Upper lobe of right lung (tissue), 1 donor: ENCODE measurements around the gene HPGDS. TPM values are rescaled to one million over a fixed set of nuclear protein-coding genes. Genes with fewer than 3 reads are reported as not detected.

Source experiments
- ATAC-seq: fragments of 200-7000 bp; cut with Tn5 transposase; one replicate; pipeline ENCODE4 v1.9.1; 2020; ENCODE audit warnings: mild to moderate bottlenecking, moderate library complexity
- DNase-seq: peaks from one replicate; pipeline ENCODE4 v3.0.0-alpha.2; 2020
- H3K27ac ChIP-seq: fragments of 200-600 bp; one replicate; pipeline ENCODE4 v1.8.0; 2022
- H3K27me3 ChIP-seq: fragments of 200-600 bp; one replicate; pipeline ENCODE4 v1.8.0; 2022; ENCODE audit warnings: mild to moderate bottlenecking
- H3K36me3 ChIP-seq: fragments of 200-600 bp; one replicate; pipeline ENCODE4 v1.8.0; 2022
- H3K4me1 ChIP-seq: fragments of 200-600 bp; one replicate; pipeline ENCODE4 v1.8.0; 2022
- H3K4me3 ChIP-seq: fragments of 200-600 bp; one replicate; pipeline ENCODE4 v1.8.0; 2022; ENCODE audit warnings: mild to moderate bottlenecking
- H3K9me3 ChIP-seq: fragments of 200-600 bp; one replicate; pipeline ENCODE4 v1.8.0; 2022
- intact Hi-C: fragments of 100-400 bp; cut with DNase I; formaldehyde crosslinking; loops from one replicate; pipeline ENCODE4 v1.11.0; 2022
- total RNA-seq: library from RNA; stranded (reverse); fragmentation: NEBNext Ultra II Directional; extraction: Animal tissue kit (Norgen Biotek cat#: 25700); gene quantifications from one replicate; pipeline ENCODE4 v1.2.1, GENCODE V29; 2021
- TF ChIP-seq, protein P1 (sequence below): fragments of 200-600 bp; IDR thresholded peaks from one replicate; pipeline ENCODE4 v1.8.0; 2022; ENCODE audit warnings: antibody characterized with exemption
- donor health status: DM: no; HTN: yes; CAD: no; lungs with severe emphysema.

Gene HPGDS
- total RNA-seq, 1 donor from 2014 or later: 15.8 TPM

GRCh38 chr4:94371290-94371689 lies 28.7 kb upstream of the HPGDS start:
- no peaks in the 10 kb centered on the region for H3K4me1 ChIP-seq
- no peak for DNase-seq
- H3K27ac ChIP-seq: no peak overlapping the region
- no peaks in the 10 kb centered on the region for H3K9me3 ChIP-seq
- ATAC-seq: no peak
- H3K36me3 ChIP-seq: no peaks in the 10 kb centered on the region
- no peak overlapping the region for H3K4me3 ChIP-seq
- no peaks in the 10 kb centered on the region for H3K27me3 ChIP-seq
- intact Hi-C loops: no loop called here
- TF ChIP-seq, protein P1, sequence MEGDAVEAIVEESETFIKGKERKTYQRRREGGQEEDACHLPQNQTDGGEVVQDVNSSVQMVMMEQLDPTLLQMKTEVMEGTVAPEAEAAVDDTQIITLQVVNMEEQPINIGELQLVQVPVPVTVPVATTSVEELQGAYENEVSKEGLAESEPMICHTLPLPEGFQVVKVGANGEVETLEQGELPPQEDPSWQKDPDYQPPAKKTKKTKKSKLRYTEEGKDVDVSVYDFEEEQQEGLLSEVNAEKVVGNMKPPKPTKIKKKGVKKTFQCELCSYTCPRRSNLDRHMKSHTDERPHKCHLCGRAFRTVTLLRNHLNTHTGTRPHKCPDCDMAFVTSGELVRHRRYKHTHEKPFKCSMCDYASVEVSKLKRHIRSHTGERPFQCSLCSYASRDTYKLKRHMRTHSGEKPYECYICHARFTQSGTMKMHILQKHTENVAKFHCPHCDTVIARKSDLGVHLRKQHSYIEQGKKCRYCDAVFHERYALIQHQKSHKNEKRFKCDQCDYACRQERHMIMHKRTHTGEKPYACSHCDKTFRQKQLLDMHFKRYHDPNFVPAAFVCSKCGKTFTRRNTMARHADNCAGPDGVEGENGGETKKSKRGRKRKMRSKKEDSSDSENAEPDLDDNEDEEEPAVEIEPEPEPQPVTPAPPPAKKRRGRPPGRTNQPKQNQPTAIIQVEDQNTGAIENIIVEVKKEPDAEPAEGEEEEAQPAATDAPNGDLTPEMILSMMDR: no peak

DNA sequence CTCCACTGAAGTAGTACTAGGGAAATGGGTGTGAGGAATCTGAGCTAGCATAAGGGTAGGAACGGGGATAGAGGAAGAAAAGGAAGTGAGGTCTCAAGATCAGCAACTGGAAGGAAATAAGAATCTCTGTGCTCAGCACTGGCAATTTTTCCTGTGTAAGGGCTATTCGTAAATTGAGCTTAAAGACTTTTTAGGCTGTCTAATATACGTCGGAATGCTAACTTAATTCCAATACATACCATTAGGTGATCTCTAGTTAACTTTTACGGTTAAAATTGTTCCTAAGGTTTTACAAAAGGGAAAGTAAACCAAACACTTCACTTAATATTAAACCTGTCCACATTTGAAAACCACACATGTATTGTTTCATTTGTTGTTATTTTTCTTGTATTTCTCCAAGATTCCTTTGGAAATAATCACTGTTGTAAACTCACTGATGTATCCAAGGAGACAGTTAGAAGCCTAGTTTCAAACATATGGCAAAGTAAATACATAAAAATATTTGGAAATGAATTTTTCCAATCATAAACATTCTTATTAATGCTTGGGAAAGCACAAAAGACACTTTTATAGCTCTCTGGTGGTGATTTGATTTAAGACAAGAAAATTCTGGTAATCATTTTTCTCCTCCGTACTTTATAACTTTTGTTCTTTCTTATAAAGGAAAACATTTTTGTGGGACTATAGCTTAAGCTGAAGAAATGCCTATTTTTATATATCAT lies 28.1 kb upstream of the HPGDS start:
- intact Hi-C loops: no loop called here
- Histone ChIP-seq H3K4me3 (no peak overlapping the region), H3K36me3 (no peaks in the 10 kb centered on the region), H3K9me3 (no peaks in the 10 kb centered on the region), H3K27me3 (no peaks in the 10 kb centered on the region), H3K4me1 (no peaks in the 10 kb centered on the region), H3K27ac (no peak overlapping the region)
- no peak for DNase-seq
- TF ChIP-seq, protein P1: no peak
- ATAC-seq: no peak

DNA sequence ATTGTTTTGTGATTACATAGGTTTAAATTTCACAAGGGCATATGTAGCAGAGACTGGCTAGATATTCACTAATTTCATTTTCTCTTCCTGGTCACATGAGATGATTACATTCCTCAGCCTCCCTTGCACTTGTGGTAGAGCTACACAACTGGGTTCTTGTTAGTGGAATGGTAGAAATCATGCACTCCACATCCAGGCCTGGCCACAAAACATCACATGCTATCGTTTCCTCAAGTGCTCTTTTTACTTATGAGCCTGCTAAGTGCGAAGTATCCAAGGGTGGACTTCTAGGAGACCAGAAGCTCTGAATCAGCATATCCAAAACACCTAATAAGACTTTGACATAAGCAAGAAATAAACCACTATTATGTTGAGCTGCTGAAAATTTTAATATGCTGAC lies 26.4 kb upstream of the HPGDS start:
- no peaks in the 10 kb centered on the region for H3K9me3 ChIP-seq
- H3K4me1 ChIP-seq: no peaks in the 10 kb centered on the region
- TF ChIP-seq, protein P1: no peak
- H3K27me3 ChIP-seq: no peaks in the 10 kb centered on the region
- ATAC-seq: no peak
- DNase-seq: no peak
- no peak overlapping the region for H3K4me3 ChIP-seq
- intact Hi-C loops: no loop called here
- no peaks in the 10 kb centered on the region for H3K36me3 ChIP-seq
- H3K27ac ChIP-seq: no peak overlapping the region

DNA sequence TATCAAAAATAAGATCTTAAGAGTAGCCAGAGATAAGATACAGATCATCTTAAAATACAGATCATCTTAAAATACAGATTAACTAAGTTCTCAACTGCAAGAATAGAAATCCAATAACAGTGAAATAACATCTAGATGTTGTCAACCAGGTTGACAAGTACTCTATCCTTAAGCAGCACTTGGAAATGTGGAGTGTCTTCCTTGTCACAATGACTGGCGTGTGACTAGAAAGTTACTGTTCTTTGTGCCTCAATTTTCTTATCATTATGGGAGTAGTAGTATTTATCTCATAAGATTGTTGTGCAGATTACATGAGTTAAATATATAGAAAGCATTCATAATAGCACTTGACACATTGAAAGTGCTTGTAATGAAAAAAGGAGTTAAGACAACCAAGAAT lies 25.8 kb upstream of the HPGDS start:
- TF ChIP-seq, protein P1: no peak
- H3K4me3 ChIP-seq: no peak overlapping the region

GRCh38 chr4:94365304-94365703 lies 22.7 kb upstream of the HPGDS start:
- DNase-seq: no peak
- intact Hi-C loops: no loop called here
- TF ChIP-seq, protein P1: no peak
- no peaks in the 10 kb centered on the region for H3K36me3 ChIP-seq
- H3K9me3 ChIP-seq: no peaks in the 10 kb centered on the region
- no peak overlapping the region for H3K4me3 ChIP-seq
- H3K4me1 ChIP-seq: no peaks in the 10 kb centered on the region
- ATAC-seq: no peak
- H3K27ac ChIP-seq: no peak overlapping the region
- H3K27me3 ChIP-seq: no peaks in the 10 kb centered on the region

More for the DNA sequence above, 25.8 kb upstream of the HPGDS start:
- H3K36me3 ChIP-seq: no peaks in the 10 kb centered on the region
- ATAC-seq (no peak), DNase-seq (no peak)
- intact Hi-C loops: no loop called here
- H3K27me3 ChIP-seq: no peaks in the 10 kb centered on the region
- H3K4me1 ChIP-seq: no peaks in the 10 kb centered on the region
- no peak overlapping the region for H3K27ac ChIP-seq
- H3K9me3 ChIP-seq: no peaks in the 10 kb centered on the region

GRCh38 chr4:94364527-94364926 lies 21.9 kb upstream of the HPGDS start:
- Histone ChIP-seq H3K9me3 (no peaks in the 10 kb centered on the region), H3K27ac (no peak overlapping the region), H3K27me3 (no peaks in the 10 kb centered on the region), H3K4me1 (no peaks in the 10 kb centered on the region), H3K36me3 (no peaks in the 10 kb centered on the region), H3K4me3 (no peak overlapping the region)
- DNase-seq (no peak), ATAC-seq (no peak)
- TF ChIP-seq, protein P1: no peak
- intact Hi-C loops: no loop called here
